ENCODE data around the gene GAA.
"Not testable (repeated sequence)": the region's sequence is repeated elsewhere in the genome, so short reads cannot be mapped to it uniquely, and the experiment has no call there.

The GAA gene

GRCh38 chr17:80145076-80146075 lies 44.0 kb downstream of the GAA start:
- no peak for DNase-seq (ENCODE audit: low read depth in 3 of 3, low spot score in 1 of 3)

DNA sequence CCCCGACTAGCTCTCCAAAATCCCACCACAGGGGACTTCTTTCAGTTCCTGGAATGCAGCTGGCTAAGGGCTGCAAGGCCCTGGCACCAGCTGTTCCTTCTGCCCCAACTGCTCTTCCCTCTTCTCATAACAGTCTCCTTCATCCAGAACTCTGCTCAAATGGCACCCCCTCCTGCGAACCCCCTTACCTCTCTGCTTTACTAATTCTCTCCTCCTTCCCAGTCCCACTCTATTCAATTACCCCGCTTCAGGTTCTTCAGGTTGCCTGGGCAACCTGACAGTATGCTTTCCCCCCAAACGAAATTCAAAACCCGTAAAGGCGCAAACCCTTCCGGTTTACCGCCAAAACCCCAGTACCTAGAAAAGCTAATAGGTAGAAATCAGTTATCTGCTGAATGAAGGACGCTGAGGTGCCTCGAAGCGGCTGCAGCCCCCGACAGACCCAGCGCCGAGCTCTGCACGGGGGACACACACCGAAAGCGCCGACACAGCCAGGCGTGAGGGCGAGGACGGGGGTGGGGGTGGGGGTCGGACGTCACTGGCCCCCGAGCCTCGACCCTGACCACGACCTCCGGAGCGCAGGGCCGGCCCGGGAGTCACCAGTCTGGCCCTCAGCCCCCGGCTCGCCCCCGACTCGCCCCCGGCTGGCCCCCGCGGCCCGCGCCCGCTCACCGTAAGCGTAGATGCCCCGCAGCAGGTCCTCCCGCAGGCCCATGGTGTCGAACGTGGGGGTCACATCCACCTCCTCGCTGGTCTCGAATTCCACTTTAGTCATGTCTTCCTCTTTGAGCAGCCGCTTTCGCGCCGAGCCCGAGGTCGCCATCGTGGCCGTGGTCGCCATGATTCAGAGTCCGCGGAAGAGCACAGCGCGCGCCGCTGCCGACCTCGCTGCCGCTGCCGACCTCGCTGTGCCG lies 45.0 kb downstream of the GAA start:
- no peak for DNase-seq (ENCODE audit: low read depth in 3 of 3, low spot score in 1 of 3)

- DNase-seq (ENCODE audit: low read depth in 3 of 3, low spot score in 1 of 3): peak; percentile 88 to 91 (median 91)
Observed at GRCh38 chr17:80147035-80147822, 45.8 kb downstream of the GAA start, which contains the start of gene EIF4A3. Gene EIF4A3 (minus strand): TSS chr17:80147128. CDS start chr17:80146961, 167 bp downstream.

DNA sequence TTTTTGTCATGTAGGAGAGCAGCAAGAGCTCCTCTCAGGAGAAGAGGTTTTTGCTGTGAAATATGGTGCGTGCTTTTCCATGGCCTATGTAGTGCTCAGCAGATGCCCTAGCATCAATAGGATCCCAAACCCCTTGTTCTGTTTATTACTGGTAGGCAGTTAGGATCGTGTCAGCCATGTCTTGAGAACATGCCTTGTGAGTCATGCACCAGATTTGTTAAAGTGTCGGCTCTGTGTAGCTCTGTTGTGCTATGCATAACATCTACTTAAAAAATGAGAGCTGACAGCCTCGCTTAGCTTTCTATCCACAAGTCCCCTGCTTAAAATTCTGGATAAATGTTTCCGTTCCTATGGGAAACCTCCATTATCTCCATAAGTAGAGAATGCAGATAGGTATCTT lies 50.0 kb downstream of the GAA start:
- no peak for DNase-seq (ENCODE audit: low read depth in 3 of 3, low spot score in 1 of 3)

GRCh38 chr17:80152081-80152702 lies 50.8 kb downstream of the GAA start:
- no peak for DNase-seq (ENCODE audit: low read depth in 3 of 3, low spot score in 1 of 3)

DNA sequence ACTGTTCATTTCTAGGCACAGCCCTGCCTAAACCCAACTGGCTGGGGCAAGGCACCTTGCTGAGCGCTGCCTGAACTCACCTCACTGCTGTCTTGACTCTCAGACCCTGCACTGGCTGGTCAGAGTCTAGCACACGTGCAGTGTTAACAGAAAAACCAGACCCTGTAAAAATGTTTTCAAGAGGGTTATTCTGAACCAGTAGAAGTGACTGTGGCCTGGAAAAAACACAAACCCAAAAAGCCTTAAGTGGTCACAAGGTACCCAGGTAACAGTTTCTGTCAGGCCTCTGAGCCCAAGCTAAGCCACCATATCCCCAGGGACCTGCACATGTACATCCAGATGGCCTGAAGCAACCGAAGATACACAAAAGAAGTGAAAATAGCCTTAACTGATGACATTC lies 51.6 kb downstream of the GAA start:
- DNase-seq (ENCODE audit: low read depth in 3 of 3, low spot score in 1 of 3): no peak

GRCh38 chr17:80154166-80154565 lies 52.8 kb downstream of the GAA start:
- no peak for DNase-seq (ENCODE audit: low read depth in 3 of 3, low spot score in 1 of 3)

- not testable (repeated sequence) for DNase-seq (ENCODE audit: low read depth in 3 of 3, low spot score in 1 of 3)
Observed at GRCh38 chr17:80155600-80155999, 54.2 kb downstream of the GAA start.

DNA sequence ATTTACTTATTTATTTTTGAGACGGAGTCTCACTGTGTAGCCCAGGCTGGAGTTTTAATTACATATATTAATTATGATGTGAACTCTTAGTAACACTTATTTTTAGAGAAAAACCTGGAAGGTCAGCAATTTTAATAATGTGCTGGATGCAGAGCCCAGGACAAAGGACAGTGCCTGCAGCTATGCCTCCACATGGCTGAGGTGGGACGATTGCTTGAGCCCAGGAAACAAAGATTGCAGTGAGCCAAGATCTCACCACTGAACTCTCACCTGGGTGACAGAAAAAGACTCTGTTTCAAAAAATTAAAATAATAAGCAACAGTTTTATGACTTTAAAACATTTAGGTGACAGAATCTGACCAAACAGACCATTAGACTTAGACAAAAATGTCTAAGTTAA lies 57.5 kb downstream of the GAA start:
- no peak for DNase-seq (ENCODE audit: low read depth in 3 of 3, low spot score in 1 of 3)

GRCh38 chr17:80160536-80160935 lies 59.2 kb downstream of the GAA start:
- no peak for DNase-seq (ENCODE audit: low read depth in 3 of 3, low spot score in 1 of 3)

GRCh38 chr17:80163336-80163735 lies 62.0 kb downstream of the GAA start:
- DNase-seq (ENCODE audit: low read depth in 3 of 3, low spot score in 1 of 3): no peak

GRCh38 chr17:80164185-80164584 lies 62.8 kb downstream of the GAA start:
- no peak for DNase-seq (ENCODE audit: low read depth in 3 of 3, low spot score in 1 of 3)

DNA sequence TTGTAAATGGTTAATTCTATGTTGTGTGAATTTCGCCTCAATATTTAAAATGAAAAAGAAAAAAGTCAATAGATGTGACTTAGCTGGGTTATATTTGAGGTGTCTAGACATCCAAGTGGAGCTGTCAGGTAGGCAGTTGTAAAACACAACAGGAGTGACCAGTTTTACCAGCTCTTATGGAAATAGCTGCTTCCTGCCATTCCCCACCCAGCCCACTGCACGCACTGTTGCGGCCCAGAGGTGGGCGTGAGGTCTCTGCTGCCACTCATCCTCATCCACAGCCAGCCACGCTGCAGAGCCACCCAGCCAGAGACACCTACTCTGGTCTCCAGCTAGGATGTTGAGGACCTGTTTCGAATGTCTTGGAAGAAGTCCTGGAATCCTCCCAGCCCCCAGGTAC lies 65.1 kb downstream of the GAA start:
- DNase-seq (ENCODE audit: low read depth in 3 of 3, low spot score in 1 of 3): no peak

GRCh38 chr17:80168371-80168770 lies 67.0 kb downstream of the GAA start:
- no peak for DNase-seq (ENCODE audit: low read depth in 3 of 3, low spot score in 1 of 3)

GRCh38 chr17:80169107-80169506 lies 67.7 kb downstream of the GAA start:
- DNase-seq (ENCODE audit: low read depth in 3 of 3, low spot score in 1 of 3): no peak
